H9 (cell line): ENCODE results near the gene DARS1. TPM values are rescaled to one million over a fixed set of nuclear protein-coding genes. Genes with fewer than 3 reads are reported as not detected.
A peak's percentile ranks its signal among the peaks of the same experiment; 100 is the strongest.

Source experiments
- DNase-seq: peaks from one replicate; pipeline ENCODE4 v3.0.0-alpha.2; 2017
- H2AFZ ChIP-seq: one replicate; pipeline ENCODE4 v1.6.1; 2013; ENCODE audit warnings: mild to moderate bottlenecking, low read length, control low read depth, moderate library complexity
- H2AK5ac ChIP-seq: 2 replicates; pipeline ENCODE4 v1.6.1; 2013; ENCODE audit warnings: low read length, control low read depth, mixed read lengths; ENCODE audit not compliant: insufficient read length
- H2BK120ac ChIP-seq: one replicate; pipeline ENCODE4 v1.6.1; 2013; ENCODE audit warnings: low read depth, mild to moderate bottlenecking, low read length, control low read depth, inconsistent platforms; ENCODE audit not compliant: poor library complexity, severe bottlenecking
- H2BK12ac ChIP-seq: 2 replicates; pipeline ENCODE4 v1.6.1; 2013; ENCODE audit warnings: low read length, control low read depth, mixed read lengths, low read depth; ENCODE audit not compliant: insufficient read length
- H2BK15ac ChIP-seq: 2 replicates; pipeline ENCODE4 v1.6.1; 2013; ENCODE audit warnings: low read depth, low read length, control low read depth
- H2BK20ac ChIP-seq: one replicate; pipeline ENCODE4 v1.6.1; 2013; ENCODE audit warnings: low read depth, mild to moderate bottlenecking, low read length, control low read depth, inconsistent platforms; ENCODE audit not compliant: poor library complexity, severe bottlenecking
- H2BK5ac ChIP-seq: 2 replicates; pipeline ENCODE4 v1.6.1; 2013; ENCODE audit warnings: low read length, control low read depth, mixed read lengths; ENCODE audit not compliant: insufficient read length
- H3K14ac ChIP-seq: 2 replicates; pipeline ENCODE4 v1.6.1; 2013; ENCODE audit warnings: low read length, control low read depth; ENCODE audit not compliant: insufficient read depth
- H3K18ac ChIP-seq: 2 replicates; pipeline ENCODE4 v1.6.1; 2013; ENCODE audit warnings: low read depth, mild to moderate bottlenecking, mixed read lengths, low read length, control low read depth; ENCODE audit not compliant: insufficient read length
- H3K23ac ChIP-seq: 2 replicates; pipeline ENCODE4 v1.6.1; 2013; ENCODE audit warnings: low read length, control low read depth, mixed read lengths, low read depth; ENCODE audit not compliant: insufficient read length
- H3K23me2 ChIP-seq: 2 replicates; pipeline ENCODE4 v1.6.1; 2013; ENCODE audit warnings: low read depth, mild to moderate bottlenecking, mixed read lengths, low read length, control low read depth; ENCODE audit not compliant: insufficient read length, poor library complexity, severe bottlenecking
- H3K27ac ChIP-seq: 2 replicates; pipeline ENCODE4 v1.5.1; 2013; ENCODE audit warnings: low read length, control low read depth, mixed read lengths, low read depth; ENCODE audit not compliant: insufficient read length
- H3K27me3 ChIP-seq: 2 replicates; pipeline ENCODE4 v1.6.1; 2013; ENCODE audit warnings: low read length, control low read depth, inconsistent platforms; ENCODE audit not compliant: insufficient read depth
- H3K4ac ChIP-seq: 2 replicates; pipeline ENCODE4 v1.6.1; 2013; ENCODE audit warnings: low read depth, mild to moderate bottlenecking, control low read depth, inconsistent platforms, low read length, moderate library complexity
- H3K4me1 ChIP-seq: 2 replicates; pipeline ENCODE4 v1.6.1; 2013; ENCODE audit warnings: low read length, control low read depth, inconsistent platforms; ENCODE audit not compliant: insufficient read depth
- H3K4me2 ChIP-seq: 2 replicates; pipeline ENCODE4 v1.6.1; 2013; ENCODE audit warnings: low read length, control low read depth, mixed read lengths; ENCODE audit not compliant: insufficient read length, insufficient read depth
- H3K56ac ChIP-seq: 2 replicates; pipeline ENCODE4 v1.6.1; 2013; ENCODE audit warnings: low read depth, mild to moderate bottlenecking, mixed read lengths, low read length, control low read depth; ENCODE audit not compliant: insufficient read length
- H3K79me1 ChIP-seq: 2 replicates; pipeline ENCODE4 v1.6.1; 2013; ENCODE audit warnings: low read depth, mild to moderate bottlenecking, moderate library complexity, low read length, control low read depth, inconsistent platforms; ENCODE audit not compliant: insufficient read depth, poor library complexity, severe bottlenecking
- H3K79me2 ChIP-seq: 2 replicates; pipeline ENCODE4 v1.6.1; 2013; ENCODE audit warnings: low read length, control low read depth, inconsistent platforms; ENCODE audit not compliant: insufficient read depth
- H3K9ac ChIP-seq: 2 replicates; pipeline ENCODE4 v1.6.1; 2013; ENCODE audit warnings: low read length, control low read depth, mixed read lengths; ENCODE audit not compliant: insufficient read length; ENCODE audit errors: extremely low read depth
- H3K9me3 ChIP-seq: one replicate; pipeline ENCODE4 v1.6.1; 2013; ENCODE audit warnings: low read depth, low read length, inconsistent platforms; ENCODE audit not compliant: control insufficient read depth
- H3T11ph ChIP-seq: one replicate; pipeline ENCODE4 v1.6.1; 2013; ENCODE audit warnings: mild to moderate bottlenecking, low read length, control low read depth, inconsistent platforms
- H4K20me1 ChIP-seq: one replicate; pipeline ENCODE4 v1.6.1; 2013; ENCODE audit not compliant: control insufficient read depth, insufficient read length, insufficient read depth
- H4K5ac ChIP-seq: 2 replicates; pipeline ENCODE4 v1.6.1; 2013; ENCODE audit warnings: low read depth, mild to moderate bottlenecking, mixed read lengths, low read length, control low read depth; ENCODE audit not compliant: insufficient read length
- H4K8ac ChIP-seq: replicated peaks from 2 replicates; pipeline ENCODE4 v1.6.1; 2013; ENCODE audit warnings: low read length, control low read depth, mixed read lengths, low read depth; ENCODE audit not compliant: insufficient read length
- H4K91ac ChIP-seq: 2 replicates; pipeline ENCODE4 v1.6.1; 2013; ENCODE audit warnings: low read depth, mild to moderate bottlenecking, moderate library complexity, mixed read lengths, low read length, control low read depth; ENCODE audit not compliant: insufficient read length
- H3K27ac Mint-ChIP-seq, 3 experiments: 2 replicates in 2 of 3; 3 replicates in 1 of 3; pipeline ENCODE4 v1.8.0; 2020 to 2021; ENCODE audit warnings: mixed read lengths in 3 of 3, mild to moderate bottlenecking in 1 of 3, moderate library complexity in 1 of 3
- H3K27me3 Mint-ChIP-seq: 2 replicates; pipeline ENCODE4 v1.8.0; 2021; ENCODE audit warnings: low read depth, mild to moderate bottlenecking, moderate library complexity, mixed read lengths
- H3K36me3 Mint-ChIP-seq, 3 experiments: 2 replicates in 2 of 3; 3 replicates in 1 of 3; pipeline ENCODE4 v1.8.0; 2020 to 2021; ENCODE audit warnings: low read depth in 3 of 3, mixed read lengths in 3 of 3; ENCODE audit not compliant: insufficient read depth in 1 of 3
- H3K4me1 Mint-ChIP-seq, 2 experiments: 2 replicates each; pipeline ENCODE4 v1.8.0; 2020; ENCODE audit warnings: mixed read lengths in 2 of 2
- H3K4me3 Mint-ChIP-seq, 2 experiments: 2 replicates in 1 of 2; 3 replicates in 1 of 2; pipeline ENCODE4 v1.8.0; 2020 to 2021; ENCODE audit warnings: mild to moderate bottlenecking in 2 of 2, mixed read lengths in 2 of 2, moderate library complexity in 1 of 2
- H3K9me3 Mint-ChIP-seq, 2 experiments: 2 replicates in 1 of 2; 3 replicates in 1 of 2; pipeline ENCODE4 v1.8.0; 2020; ENCODE audit warnings: mild to moderate bottlenecking in 2 of 2, mixed read lengths in 2 of 2, moderate library complexity in 1 of 2
- CTCF ChIP-seq: fragments of 200-600 bp; sonication (generic); conservative IDR thresholded peaks from 3 replicates; pipeline ENCODE4 v1.8.0; 2021; ENCODE audit warnings: antibody characterized with exemption, mild to moderate bottlenecking
- WGBS: extraction: QIAGEN DNeasy Blood & Tissue Kit; methylation state at CpG from one replicate; pipeline ENCODE4 v1.1.7; 2013; ENCODE audit warnings: missing lambda C conversion rate, low lambda C conversion rate, mixed read lengths; ENCODE audit not compliant: insufficient read length; ENCODE audit errors: extremely low coverage; 5-methylcytosine and 5-hydroxymethylcytosine counted together
- total RNA-seq: library from RNA; stranded (reverse); gene quantifications from 2 replicates; pipeline ENCODE4 v1.2.1, GENCODE V29; 2021

The DARS1 gene
- total RNA-seq, 1 experiment from 2014 or later = 117 TPM

DNA sequence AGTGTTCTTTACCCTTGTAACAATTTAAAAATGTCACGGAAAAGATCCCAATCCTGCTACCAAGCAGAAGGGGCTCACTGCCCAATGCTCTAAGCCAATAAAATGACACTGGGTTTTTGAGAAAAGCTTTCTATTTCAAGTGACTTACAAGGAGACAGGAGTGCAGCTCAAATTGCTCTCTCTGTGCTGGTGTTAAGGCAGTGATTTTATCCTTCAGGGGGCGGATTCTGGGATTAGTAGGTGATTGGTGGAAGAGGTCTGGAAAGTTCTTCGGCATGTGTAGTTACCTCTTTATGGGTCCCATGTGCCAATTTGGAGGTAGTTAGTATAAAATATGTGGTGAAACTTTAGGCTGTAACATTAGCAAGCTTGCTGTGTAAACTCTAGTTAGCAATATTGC is 81.8 kb downstream of the DARS1 start:
- Histone ChIP-seq H3K4me2 (no peak overlapping the region), H3K14ac (no peak overlapping the region), H2BK5ac (no peak overlapping the region), H3K18ac (no peak overlapping the region), H2AFZ (no peak overlapping the region), H2BK20ac (no peak overlapping the region), H3K27me3 (no peaks in the 10 kb centered on the region), H2AK5ac (no peak overlapping the region), H4K8ac (no peak overlapping the region), H4K20me1 (no peaks in the 10 kb centered on the region), H3K79me2 (no peaks in the 10 kb centered on the region), H3K79me1 (no peaks in the 10 kb centered on the region), H2BK12ac (no peak overlapping the region), H3K4me1 (no peaks in the 10 kb centered on the region), H3K4ac (no peak overlapping the region), H3K23me2 (no peaks in the 10 kb centered on the region), H3K27ac (no peak overlapping the region), H2BK120ac (no peak overlapping the region), H3K9ac (no peak overlapping the region), H4K91ac (no peak overlapping the region), H3K23ac (no peak overlapping the region), H3T11ph (no peak overlapping the region), H3K9me3 (no peaks in the 10 kb centered on the region), H2BK15ac (no peak overlapping the region), H3K56ac (no peak overlapping the region), H4K5ac (no peak overlapping the region)
- WGBS = no CpG with 5 or more reads among the region's 3 CpGs
- Mint-ChIP-seq H3K27me3 (no peaks in the 10 kb centered on the region), H3K9me3 (no peaks in the 10 kb centered on the region), H3K4me1 (peaks cover 10 to 18% of the 10 kb centered on the region in 2 experiments), H3K4me3 (no peak overlapping the region), H3K36me3 (peaks cover 6 to 34% (median 28%) of the 10 kb centered on the region in 3 experiments; a peak in 6 of 7 replicates), H3K27ac (peak overlapping the region in 2 of 3 experiments; percentile 63 to 93; a peak in 3 of 7 replicates)
- TF ChIP-seq CTCF = no peak
- no peak for DNase-seq
